H9 (cell line): ENCODE results near the gene KMT2B. TPM values are rescaled to one million over a fixed set of nuclear protein-coding genes. Genes with fewer than 3 reads are reported as not detected.

Experiments
- DNase-seq: peaks from one replicate; pipeline ENCODE4 v3.0.0-alpha.2; 2017
- H2AFZ ChIP-seq: one replicate; pipeline ENCODE4 v1.6.1; 2013; ENCODE audit warnings: mild to moderate bottlenecking, low read length, control low read depth, moderate library complexity
- H2AK5ac ChIP-seq: 2 replicates; pipeline ENCODE4 v1.6.1; 2013; ENCODE audit warnings: low read length, control low read depth, mixed read lengths; ENCODE audit not compliant: insufficient read length
- H2BK120ac ChIP-seq: one replicate; pipeline ENCODE4 v1.6.1; 2013; ENCODE audit warnings: low read depth, mild to moderate bottlenecking, low read length, control low read depth, inconsistent platforms; ENCODE audit not compliant: poor library complexity, severe bottlenecking
- H2BK12ac ChIP-seq: 2 replicates; pipeline ENCODE4 v1.6.1; 2013; ENCODE audit warnings: low read length, control low read depth, mixed read lengths, low read depth; ENCODE audit not compliant: insufficient read length
- H2BK15ac ChIP-seq: 2 replicates; pipeline ENCODE4 v1.6.1; 2013; ENCODE audit warnings: low read depth, low read length, control low read depth
- H2BK20ac ChIP-seq: one replicate; pipeline ENCODE4 v1.6.1; 2013; ENCODE audit warnings: low read depth, mild to moderate bottlenecking, low read length, control low read depth, inconsistent platforms; ENCODE audit not compliant: poor library complexity, severe bottlenecking
- H2BK5ac ChIP-seq: 2 replicates; pipeline ENCODE4 v1.6.1; 2013; ENCODE audit warnings: low read length, control low read depth, mixed read lengths; ENCODE audit not compliant: insufficient read length
- H3K14ac ChIP-seq: 2 replicates; pipeline ENCODE4 v1.6.1; 2013; ENCODE audit warnings: low read length, control low read depth; ENCODE audit not compliant: insufficient read depth
- H3K18ac ChIP-seq: 2 replicates; pipeline ENCODE4 v1.6.1; 2013; ENCODE audit warnings: low read depth, mild to moderate bottlenecking, mixed read lengths, low read length, control low read depth; ENCODE audit not compliant: insufficient read length
- H3K23ac ChIP-seq: 2 replicates; pipeline ENCODE4 v1.6.1; 2013; ENCODE audit warnings: low read length, control low read depth, mixed read lengths, low read depth; ENCODE audit not compliant: insufficient read length
- H3K23me2 ChIP-seq: 2 replicates; pipeline ENCODE4 v1.6.1; 2013; ENCODE audit warnings: low read depth, mild to moderate bottlenecking, mixed read lengths, low read length, control low read depth; ENCODE audit not compliant: insufficient read length, poor library complexity, severe bottlenecking
- H3K27ac ChIP-seq: 2 replicates; pipeline ENCODE4 v1.5.1; 2013; ENCODE audit warnings: low read length, control low read depth, mixed read lengths, low read depth; ENCODE audit not compliant: insufficient read length
- H3K27me3 ChIP-seq: 2 replicates; pipeline ENCODE4 v1.6.1; 2013; ENCODE audit warnings: low read length, control low read depth, inconsistent platforms; ENCODE audit not compliant: insufficient read depth
- H3K4ac ChIP-seq: 2 replicates; pipeline ENCODE4 v1.6.1; 2013; ENCODE audit warnings: low read depth, mild to moderate bottlenecking, control low read depth, inconsistent platforms, low read length, moderate library complexity
- H3K4me1 ChIP-seq: 2 replicates; pipeline ENCODE4 v1.6.1; 2013; ENCODE audit warnings: low read length, control low read depth, inconsistent platforms; ENCODE audit not compliant: insufficient read depth
- H3K4me2 ChIP-seq: 2 replicates; pipeline ENCODE4 v1.6.1; 2013; ENCODE audit warnings: low read length, control low read depth, mixed read lengths; ENCODE audit not compliant: insufficient read length, insufficient read depth
- H3K56ac ChIP-seq: 2 replicates; pipeline ENCODE4 v1.6.1; 2013; ENCODE audit warnings: low read depth, mild to moderate bottlenecking, mixed read lengths, low read length, control low read depth; ENCODE audit not compliant: insufficient read length
- H3K79me1 ChIP-seq: 2 replicates; pipeline ENCODE4 v1.6.1; 2013; ENCODE audit warnings: low read depth, mild to moderate bottlenecking, moderate library complexity, low read length, control low read depth, inconsistent platforms; ENCODE audit not compliant: insufficient read depth, poor library complexity, severe bottlenecking
- H3K79me2 ChIP-seq: 2 replicates; pipeline ENCODE4 v1.6.1; 2013; ENCODE audit warnings: low read length, control low read depth, inconsistent platforms; ENCODE audit not compliant: insufficient read depth
- H3K9ac ChIP-seq: 2 replicates; pipeline ENCODE4 v1.6.1; 2013; ENCODE audit warnings: low read length, control low read depth, mixed read lengths; ENCODE audit not compliant: insufficient read length; ENCODE audit errors: extremely low read depth
- H3K9me3 ChIP-seq: one replicate; pipeline ENCODE4 v1.6.1; 2013; ENCODE audit warnings: low read depth, low read length, inconsistent platforms; ENCODE audit not compliant: control insufficient read depth
- H3T11ph ChIP-seq: one replicate; pipeline ENCODE4 v1.6.1; 2013; ENCODE audit warnings: mild to moderate bottlenecking, low read length, control low read depth, inconsistent platforms
- H4K20me1 ChIP-seq: one replicate; pipeline ENCODE4 v1.6.1; 2013; ENCODE audit not compliant: control insufficient read depth, insufficient read length, insufficient read depth
- H4K5ac ChIP-seq: 2 replicates; pipeline ENCODE4 v1.6.1; 2013; ENCODE audit warnings: low read depth, mild to moderate bottlenecking, mixed read lengths, low read length, control low read depth; ENCODE audit not compliant: insufficient read length
- H4K8ac ChIP-seq: replicated peaks from 2 replicates; pipeline ENCODE4 v1.6.1; 2013; ENCODE audit warnings: low read length, control low read depth, mixed read lengths, low read depth; ENCODE audit not compliant: insufficient read length
- H4K91ac ChIP-seq: 2 replicates; pipeline ENCODE4 v1.6.1; 2013; ENCODE audit warnings: low read depth, mild to moderate bottlenecking, moderate library complexity, mixed read lengths, low read length, control low read depth; ENCODE audit not compliant: insufficient read length
- H3K27ac Mint-ChIP-seq, 3 experiments: 2 replicates in 2 of 3; 3 replicates in 1 of 3; pipeline ENCODE4 v1.8.0; 2020 to 2021; ENCODE audit warnings: mixed read lengths in 3 of 3, mild to moderate bottlenecking in 1 of 3, moderate library complexity in 1 of 3
- H3K27me3 Mint-ChIP-seq: 2 replicates; pipeline ENCODE4 v1.8.0; 2021; ENCODE audit warnings: low read depth, mild to moderate bottlenecking, moderate library complexity, mixed read lengths
- H3K36me3 Mint-ChIP-seq, 3 experiments: 2 replicates in 2 of 3; 3 replicates in 1 of 3; pipeline ENCODE4 v1.8.0; 2020 to 2021; ENCODE audit warnings: low read depth in 3 of 3, mixed read lengths in 3 of 3; ENCODE audit not compliant: insufficient read depth in 1 of 3
- H3K4me1 Mint-ChIP-seq, 2 experiments: 2 replicates each; pipeline ENCODE4 v1.8.0; 2020; ENCODE audit warnings: mixed read lengths in 2 of 2
- H3K4me3 Mint-ChIP-seq, 2 experiments: 2 replicates in 1 of 2; 3 replicates in 1 of 2; pipeline ENCODE4 v1.8.0; 2020 to 2021; ENCODE audit warnings: mild to moderate bottlenecking in 2 of 2, mixed read lengths in 2 of 2, moderate library complexity in 1 of 2
- H3K9me3 Mint-ChIP-seq, 2 experiments: 2 replicates in 1 of 2; 3 replicates in 1 of 2; pipeline ENCODE4 v1.8.0; 2020; ENCODE audit warnings: mild to moderate bottlenecking in 2 of 2, mixed read lengths in 2 of 2, moderate library complexity in 1 of 2
- CTCF ChIP-seq: fragments of 200-600 bp; sonication (generic); conservative IDR thresholded peaks from 3 replicates; pipeline ENCODE4 v1.8.0; 2021; ENCODE audit warnings: antibody characterized with exemption, mild to moderate bottlenecking
- whole genome bisulfite sequencing: extraction: QIAGEN DNeasy Blood & Tissue Kit; methylation state at CpG from one replicate; pipeline ENCODE4 v1.1.7; 2013; ENCODE audit warnings: missing lambda C conversion rate, low lambda C conversion rate, mixed read lengths; ENCODE audit not compliant: insufficient read length; ENCODE audit errors: extremely low coverage; 5-methylcytosine and 5-hydroxymethylcytosine counted together
- total RNA-seq: library from RNA; stranded (reverse); gene quantifications from 2 replicates; pipeline ENCODE4 v1.2.1, GENCODE V29; 2021

Gene KMT2B
- total RNA-seq, 1 experiment from 2014 or later, result 47.7 TPM

GRCh38 chr19:35722897-35723296 is 5.1 kb downstream of the KMT2B start:
- no peak overlapping the region for H3K23ac ChIP-seq
- no peak overlapping the region for H3K9ac ChIP-seq
- Mint-ChIP-seq H3K4me1 (peaks cover 6 to 8% of the 10 kb centered on the region in 2 experiments), H3K4me3 (no peak overlapping the region), H3K27ac (no peak overlapping the region), H3K9me3 (no peaks in the 10 kb centered on the region), H3K27me3 (no peaks in the 10 kb centered on the region; the same call in 1 of the 2 replicates), H3K36me3 (peaks cover 42 to 76% (median 74%) of the 10 kb centered on the region in 3 experiments; a peak in 6 of 7 replicates)
- H3K56ac ChIP-seq, result no peak overlapping the region
- H2AFZ ChIP-seq, result no peak overlapping the region
- no peak for DNase-seq
- no peak overlapping the region for H3T11ph ChIP-seq
- no peaks in the 10 kb centered on the region for H3K9me3 ChIP-seq
- H4K91ac ChIP-seq, result no peak overlapping the region
- H2BK5ac ChIP-seq, result no peak overlapping the region
- H3K79me1 ChIP-seq, result no peaks in the 10 kb centered on the region
- H3K4me2 ChIP-seq, result no peak overlapping the region
- H3K4me1 ChIP-seq, result no peaks in the 10 kb centered on the region
- H2BK20ac ChIP-seq, result no peak overlapping the region
- peaks cover 6% of the 10 kb centered on the region for H4K20me1 ChIP-seq
- peaks cover 7% of the 10 kb centered on the region for H3K23me2 ChIP-seq
- no peak overlapping the region for H4K8ac ChIP-seq
- no peak overlapping the region for H2AK5ac ChIP-seq
- H4K5ac ChIP-seq, result no peak overlapping the region
- no peak overlapping the region for H2BK120ac ChIP-seq
- no peak overlapping the region for H3K18ac ChIP-seq
- peaks cover 11% of the 10 kb centered on the region; the same call in 1 of the 2 replicates for H3K79me2 ChIP-seq
- no CpG with 5 or more reads among the region's 16 CpGs for WGBS
- no peak overlapping the region for H2BK12ac ChIP-seq
- no peak overlapping the region for H3K27ac ChIP-seq
- H3K27me3 ChIP-seq, result no peaks in the 10 kb centered on the region
- TF ChIP-seq CTCF, result no peak
- H3K14ac ChIP-seq, result no peak overlapping the region
- no peak overlapping the region for H2BK15ac ChIP-seq
- no peak overlapping the region for H3K4ac ChIP-seq
